DOHH2 (cell line): ENCODE results near the gene NUDT14.
A peak's percentile ranks its signal among the peaks of the same experiment; 100 is the strongest.

ENCODE experiments used
- H3F3A ChIP-seq: fragments of 200-600 bp; sonication (generic), shearing (Covaris generic); 2 replicates; pipeline ENCODE4 v1.6.0; 2016; ENCODE audit warnings: antibody characterized with exemption, mild to moderate bottlenecking; ENCODE audit not compliant: control insufficient read depth, insufficient read depth
- H3K27ac ChIP-seq: fragments of 200-600 bp; sonication (generic); 2 replicates; pipeline ENCODE4 v1.5.1; 2014; ENCODE audit warnings: low read depth, mild to moderate bottlenecking, low read length, moderate library complexity
- H3K27me3 ChIP-seq: fragments of 200-600 bp; sonication (generic); 2 replicates; pipeline ENCODE4 v1.6.1; 2014; ENCODE audit warnings: mild to moderate bottlenecking, low read length, mixed read lengths; ENCODE audit not compliant: control insufficient read depth
- H3K36me3 ChIP-seq: fragments of 200-600 bp; sonication (generic); 2 replicates; pipeline ENCODE4 v1.6.1; 2014; ENCODE audit warnings: mild to moderate bottlenecking, low read length, moderate library complexity, mixed read lengths; ENCODE audit not compliant: control insufficient read depth
- H3K4me1 ChIP-seq: fragments of 200-600 bp; sonication (generic); 2 replicates; pipeline ENCODE4 v1.6.1; 2014; ENCODE audit warnings: mild to moderate bottlenecking, low read length, mixed read lengths; ENCODE audit not compliant: control insufficient read depth
- H3K4me2 ChIP-seq: fragments of 200-600 bp; sonication (generic); 2 replicates; pipeline ENCODE4 v1.6.0; 2014; ENCODE audit warnings: mild to moderate bottlenecking, low read length, moderate library complexity
- H3K4me3 ChIP-seq: fragments of 200-600 bp; sonication (generic); 2 replicates; pipeline ENCODE4 v1.5.1; 2014; ENCODE audit warnings: mild to moderate bottlenecking, low read length, mixed read lengths
- H3K79me2 ChIP-seq: fragments of 200-600 bp; sonication (generic); 2 replicates; pipeline ENCODE4 v1.6.1; 2014; ENCODE audit warnings: mild to moderate bottlenecking, low read length, mixed read lengths; ENCODE audit not compliant: control insufficient read depth
- H3K9me2 ChIP-seq: fragments of 200-600 bp; sonication (generic); replicated peaks from 2 replicates; pipeline ENCODE4 v1.6.1; 2014; ENCODE audit warnings: mild to moderate bottlenecking, low read length, mixed read lengths; ENCODE audit not compliant: control insufficient read depth
- H3K9me3 ChIP-seq: fragments of 200-600 bp; sonication (generic); 2 replicates; pipeline ENCODE4 v1.6.1; 2014; ENCODE audit warnings: antibody characterized with exemption, low read length, mixed read lengths; ENCODE audit not compliant: control insufficient read depth, insufficient read depth
- H4K20me1 ChIP-seq: fragments of 200-600 bp; sonication (generic); 2 replicates; pipeline ENCODE4 v1.6.0; 2014; ENCODE audit warnings: low read depth, mild to moderate bottlenecking, antibody characterized with exemption, low read length, moderate library complexity; ENCODE audit not compliant: control insufficient read depth, insufficient read depth
- CTCF ChIP-seq: fragments of 200-600 bp; sonication (generic); IDR thresholded peaks from one replicate; pipeline ENCODE4 v1.5.1; 2014; ENCODE audit warnings: antibody characterized with exemption, mild to moderate bottlenecking, low read depth, low read length; ENCODE audit not compliant: poor library complexity, severe bottlenecking
- EZH2phosphoT487 ChIP-seq: fragments of 200-600 bp; sonication (generic); IDR thresholded peaks from 2 replicates; pipeline ENCODE4 v1.6.1; 2017; ENCODE audit warnings: borderline replicate concordance, mild to moderate bottlenecking, antibody characterized with exemption, low read length, moderate library complexity, mixed read lengths

The NUDT14 gene

DNA sequence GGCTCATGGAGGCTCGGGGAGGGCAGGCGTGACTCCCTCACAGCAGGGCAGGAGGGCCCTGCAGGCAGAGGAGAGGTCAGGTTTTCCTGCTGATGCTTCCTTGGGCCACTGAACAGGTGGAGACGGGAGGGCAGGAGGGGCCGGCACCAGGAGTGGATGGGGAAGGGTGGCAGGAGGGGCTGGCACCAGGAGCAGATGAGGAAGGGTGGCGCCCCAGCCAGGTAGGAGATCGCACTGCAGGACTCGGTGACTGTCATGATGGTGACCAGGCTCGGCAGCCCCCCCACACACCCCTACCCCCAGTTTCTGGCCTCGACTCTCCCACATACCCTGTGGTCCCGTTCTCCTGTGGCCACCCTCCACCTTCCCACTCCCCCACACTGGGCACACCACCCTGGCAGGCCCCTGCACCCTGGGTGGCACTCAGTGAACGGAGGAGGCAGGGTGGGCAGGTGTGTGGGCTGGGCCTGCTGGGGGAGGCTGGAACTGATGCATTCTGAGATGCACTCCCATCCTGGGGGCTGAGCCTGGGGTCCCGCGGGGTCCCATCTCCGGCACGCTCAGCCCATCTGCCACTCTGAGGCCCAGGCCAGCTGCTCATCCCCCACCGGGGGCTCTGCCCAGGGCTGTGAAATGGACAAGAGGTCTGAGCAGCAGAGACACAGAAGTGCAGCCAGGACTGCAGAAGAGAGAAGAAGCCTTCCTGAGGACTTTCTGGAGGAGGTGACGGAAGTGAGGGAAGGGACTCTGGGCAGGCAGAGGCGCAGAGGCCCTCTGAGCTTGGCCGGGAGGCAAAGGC is 2.8 kb downstream of the NUDT14 start:
- peaks cover 40% of the 10 kb centered on the region for H3K4me1 ChIP-seq
- no peaks in the 10 kb centered on the region; the same call in 1 of the 2 replicates for H4K20me1 ChIP-seq
- no peak overlapping the region for H3K4me2 ChIP-seq
- no peaks in the 10 kb centered on the region for H3K36me3 ChIP-seq
- peak; percentile 26 for TF ChIP-seq CTCF
- TF ChIP-seq EZH2phosphoT487: no peak
- no peaks in the 10 kb centered on the region for H3K9me3 ChIP-seq
- H3F3A ChIP-seq: no peaks in the 10 kb centered on the region
- no peak overlapping the region for H3K27ac ChIP-seq
- H3K79me2 ChIP-seq: no peaks in the 10 kb centered on the region
- H3K9me2 ChIP-seq: no peaks in the 10 kb centered on the region
- no peak overlapping the region for H3K4me3 ChIP-seq
- H3K27me3 ChIP-seq: peaks cover 33% of the 10 kb centered on the region

DNA sequence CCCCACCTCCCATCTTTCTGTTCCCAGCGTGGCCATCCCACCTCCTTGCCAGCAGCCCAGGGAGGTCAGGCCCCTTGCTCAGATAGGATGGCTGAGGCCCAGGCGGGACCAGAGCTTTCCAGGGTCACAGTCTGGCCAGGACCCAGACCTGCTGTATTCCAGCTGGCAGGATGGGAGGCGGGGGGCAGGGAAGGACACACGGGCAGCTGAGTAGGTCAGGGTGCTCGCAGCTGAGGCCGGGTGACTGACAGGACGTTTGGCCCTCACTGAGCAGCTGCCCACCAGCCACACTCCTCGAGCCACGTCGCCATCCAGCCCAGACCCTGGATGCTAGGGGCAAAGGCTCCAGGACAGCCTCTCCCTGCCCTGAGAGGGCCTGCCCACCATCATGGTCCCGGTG is 4.0 kb downstream of the NUDT14 start:
- Histone ChIP-seq H3K79me2 (no peaks in the 10 kb centered on the region), H3K9me2 (no peaks in the 10 kb centered on the region), H3K27me3 (peaks cover 21% of the 10 kb centered on the region), H3F3A (no peaks in the 10 kb centered on the region), H3K4me2 (no peak overlapping the region), H3K4me1 (peaks cover 40% of the 10 kb centered on the region), H3K36me3 (no peaks in the 10 kb centered on the region), H3K4me3 (no peak overlapping the region), H3K9me3 (no peaks in the 10 kb centered on the region), H3K27ac (no peak overlapping the region), H4K20me1 (no peaks in the 10 kb centered on the region)
- no peak for TF ChIP-seq CTCF
- no peak for TF ChIP-seq EZH2phosphoT487

DNA sequence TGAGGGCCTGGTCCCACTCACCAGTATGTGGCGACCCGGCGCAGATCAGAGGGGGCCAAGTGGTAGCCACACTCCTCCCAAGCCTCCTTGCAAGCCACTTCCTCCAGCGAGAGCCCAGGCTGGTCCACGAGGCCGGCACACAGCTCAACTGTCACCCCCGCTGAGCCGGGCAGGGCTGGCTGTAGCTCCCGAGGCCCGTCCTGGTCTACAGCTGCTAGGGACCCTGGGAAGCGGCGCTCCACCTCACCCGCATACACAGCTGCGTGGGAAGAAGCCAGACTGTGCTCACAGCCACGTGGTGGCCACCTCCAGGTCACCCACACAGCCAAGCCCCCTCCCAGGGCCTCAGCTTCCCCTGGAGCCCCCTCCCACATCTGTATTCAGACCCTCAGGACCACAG is 4.6 kb downstream of the NUDT14 start:
- Histone ChIP-seq H3K36me3 (no peaks in the 10 kb centered on the region), H3K9me2 (no peaks in the 10 kb centered on the region), H3K27me3 (peaks cover 16% of the 10 kb centered on the region), H3F3A (no peaks in the 10 kb centered on the region), H4K20me1 (peaks cover 4% of the 10 kb centered on the region; the same call in 1 of the 2 replicates), H3K27ac (no peak overlapping the region), H3K79me2 (no peaks in the 10 kb centered on the region), H3K4me3 (no peak overlapping the region), H3K9me3 (no peaks in the 10 kb centered on the region), H3K4me2 (peak overlapping the region; percentile 37; the same call in 1 of the 2 replicates), H3K4me1 (peaks cover 38% of the 10 kb centered on the region)
- no peak for TF ChIP-seq EZH2phosphoT487
- TF ChIP-seq CTCF: no peak
